Right lobe of liver (tissue), 6 donors: ENCODE results near the gene DDX52. TPM values are rescaled to one million over a fixed set of nuclear protein-coding genes. Genes with fewer than 3 reads are reported as not detected.
A peak's percentile ranks its signal among the peaks of the same experiment; 100 is the strongest.

Source experiments
- ATAC-seq, 4 donors: fragments of 200-7000 bp; cut with Tn5 transposase; one replicate each; pipeline ENCODE4 v1.9.1; 2020; ENCODE audit warnings: mild to moderate bottlenecking in 4 of 4, moderate library complexity in 4 of 4
- DNase-seq, 3 donors: peaks; one replicate each; pipeline ENCODE4 v3.0.0-alpha.2; 2020
- H3K27ac ChIP-seq, 3 donors: fragments of 200-600 bp; one replicate each; pipeline ENCODE4 v1.8.0; 2022
- H3K27me3 ChIP-seq, 2 donors: fragments of 200-600 bp; one replicate each; pipeline ENCODE4 v1.8.0; 2022
- H3K36me3 ChIP-seq, 4 donors: fragments of 200-600 bp; sonication (generic) in 1 of 4; one replicate each; pipeline versions ENCODE4 v1.5.1 to v1.8.0; 2017 to 2022; ENCODE audit warnings: control low read depth in 1 of 4
- H3K4me1 ChIP-seq, 4 donors: fragments of 200-600 bp; sonication (generic) in 1 of 4; one replicate each; pipeline versions ENCODE4 v1.5.1 to v1.8.0; 2017 to 2022; ENCODE audit warnings: control low read depth in 1 of 4
- H3K4me3 ChIP-seq, 3 donors: fragments of 200-600 bp; one replicate each; pipeline ENCODE4 v1.8.0; 2022
- H3K9me3 ChIP-seq, 4 donors: fragments of 200-600 bp; sonication (generic) in 1 of 4; one replicate each; pipeline versions ENCODE4 v1.5.1 to v1.8.0; 2017 to 2022; ENCODE audit warnings: control low read depth in 1 of 4
- POLR2A ChIP-seq: fragments of 450-650 bp; IDR thresholded peaks from one replicate; pipeline ENCODE4 v1.6.1; 2017; ENCODE audit warnings: antibody characterized with exemption, mild to moderate bottlenecking
- WGBS: methylation state at CpG from one replicate; pipeline ENCODE4 v1.1.6; 2018; ENCODE audit warnings: low coverage, low lambda C conversion rate; ENCODE audit not compliant: insufficient coverage; ENCODE audit errors: missing lambda C conversion rate; 5-methylcytosine and 5-hydroxymethylcytosine counted together
- intact Hi-C, 2 donors: fragments of 100-400 bp; cut with DNase I; formaldehyde crosslinking; loops; one replicate each; pipeline versions ENCODE4 v1.11.2 to v1.14.1; 2022
- total RNA-seq, 6 experiments: library from RNA; depleted of rRNA in 2 of 6; stranded (reverse); fragments of >200 nt in 2 of 6; fragmentation: NEBNext Ultra II Directional in 3 of 6; extraction: Animal tissue kit (Norgen Biotek cat#: 25700) in 3 of 6; gene quantifications; one replicate each; pipeline versions ENCODE4 v1.1.0 to v1.2.4, GENCODE V29; 2016 to 2023
- TF ChIP-seq, protein P1 (sequence below), 4 donors: fragments of 200-600 bp in 3 of 4; fragments of 450-650 bp in 1 of 4; IDR thresholded peaks; one replicate each; pipeline versions ENCODE4 v1.5.1 to v1.8.0; 2016 to 2022; ENCODE audit warnings: antibody characterized with exemption in 4 of 4, mild to moderate bottlenecking in 2 of 4
- donor health status: DM: no; HTN: yes; CAD: no.
- donor health status: DM: no; HTN: no; CAD: no.
- donor health status: DM: no; HTN: no; CAD: no.
- donor health status: DM: no; HTN: yes; CAD: no.
- donor health status: DM: no; HTN: yes; CAD: no.

Gene DDX52
- total RNA-seq, 6 experiments from 2014 or later: 11.8 to 14.4 (median 13.1) TPM

DNA sequence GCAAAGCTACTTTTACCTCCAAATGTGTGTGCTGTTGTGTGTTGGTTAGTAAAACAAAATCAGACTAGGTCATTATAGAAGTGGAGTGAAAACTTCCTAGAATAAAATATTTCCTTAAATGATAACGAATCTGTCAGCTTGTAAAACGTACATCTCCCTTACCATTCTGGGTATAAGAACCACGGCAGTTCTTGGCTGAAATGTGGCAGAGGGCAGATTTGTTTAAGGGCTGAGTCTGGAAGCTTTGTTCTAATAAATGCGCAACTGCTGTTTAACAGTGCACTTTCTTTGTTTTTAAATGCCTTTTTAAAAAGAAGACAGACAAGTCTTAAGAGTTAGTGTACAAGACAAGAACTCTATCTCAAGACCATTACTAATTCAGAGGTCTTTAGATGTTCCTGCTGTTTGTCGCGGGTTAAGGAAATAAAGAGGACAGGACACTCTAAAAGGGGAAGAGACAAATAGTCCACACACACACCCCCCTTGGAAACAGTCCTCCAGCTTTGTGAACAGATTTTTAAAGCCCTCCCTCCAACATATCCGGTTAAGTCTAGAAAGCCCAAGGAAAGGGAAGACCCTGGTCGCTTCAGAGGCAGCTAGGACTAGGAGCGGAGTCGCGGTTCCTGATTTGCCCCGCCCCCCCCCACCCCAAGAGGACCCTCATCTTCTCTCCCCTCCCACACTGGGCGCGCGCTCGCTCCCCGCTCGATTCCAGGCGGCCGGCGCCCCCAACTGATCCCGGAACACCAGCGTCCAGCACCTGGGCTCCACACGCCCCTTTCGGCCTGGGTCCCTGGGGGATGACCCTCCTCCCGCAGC lies 34.7 kb downstream of the DDX52 start:
- H3K4me3 ChIP-seq: peak overlapping the region; percentile 91 to 97 (median 94)
- 0% methylated on average over 6 of the region's 26 CpGs for WGBS
- H3K27me3 ChIP-seq: no peaks in the 10 kb centered on the region
- H3K4me1 ChIP-seq: peaks cover 0 to 3% (median 0%) of the 10 kb centered on the region in 4 donors
- no peak for TF ChIP-seq POLR2A
- TF ChIP-seq, protein P1, sequence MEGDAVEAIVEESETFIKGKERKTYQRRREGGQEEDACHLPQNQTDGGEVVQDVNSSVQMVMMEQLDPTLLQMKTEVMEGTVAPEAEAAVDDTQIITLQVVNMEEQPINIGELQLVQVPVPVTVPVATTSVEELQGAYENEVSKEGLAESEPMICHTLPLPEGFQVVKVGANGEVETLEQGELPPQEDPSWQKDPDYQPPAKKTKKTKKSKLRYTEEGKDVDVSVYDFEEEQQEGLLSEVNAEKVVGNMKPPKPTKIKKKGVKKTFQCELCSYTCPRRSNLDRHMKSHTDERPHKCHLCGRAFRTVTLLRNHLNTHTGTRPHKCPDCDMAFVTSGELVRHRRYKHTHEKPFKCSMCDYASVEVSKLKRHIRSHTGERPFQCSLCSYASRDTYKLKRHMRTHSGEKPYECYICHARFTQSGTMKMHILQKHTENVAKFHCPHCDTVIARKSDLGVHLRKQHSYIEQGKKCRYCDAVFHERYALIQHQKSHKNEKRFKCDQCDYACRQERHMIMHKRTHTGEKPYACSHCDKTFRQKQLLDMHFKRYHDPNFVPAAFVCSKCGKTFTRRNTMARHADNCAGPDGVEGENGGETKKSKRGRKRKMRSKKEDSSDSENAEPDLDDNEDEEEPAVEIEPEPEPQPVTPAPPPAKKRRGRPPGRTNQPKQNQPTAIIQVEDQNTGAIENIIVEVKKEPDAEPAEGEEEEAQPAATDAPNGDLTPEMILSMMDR (IDR thresholded peaks at IDR 0.05): no peak
- intact Hi-C loops: no loop called here
- no peak for DNase-seq
- H3K27ac ChIP-seq: peak overlapping the region; percentile 78 to 87 (median 87)
- peaks cover 0 to 5% (median 1%) of the 10 kb centered on the region in 4 donors for H3K36me3 ChIP-seq
- no peaks in the 10 kb centered on the region for H3K9me3 ChIP-seq
- peak; percentile 33 to 61 (median 40) for ATAC-seq

DNA sequence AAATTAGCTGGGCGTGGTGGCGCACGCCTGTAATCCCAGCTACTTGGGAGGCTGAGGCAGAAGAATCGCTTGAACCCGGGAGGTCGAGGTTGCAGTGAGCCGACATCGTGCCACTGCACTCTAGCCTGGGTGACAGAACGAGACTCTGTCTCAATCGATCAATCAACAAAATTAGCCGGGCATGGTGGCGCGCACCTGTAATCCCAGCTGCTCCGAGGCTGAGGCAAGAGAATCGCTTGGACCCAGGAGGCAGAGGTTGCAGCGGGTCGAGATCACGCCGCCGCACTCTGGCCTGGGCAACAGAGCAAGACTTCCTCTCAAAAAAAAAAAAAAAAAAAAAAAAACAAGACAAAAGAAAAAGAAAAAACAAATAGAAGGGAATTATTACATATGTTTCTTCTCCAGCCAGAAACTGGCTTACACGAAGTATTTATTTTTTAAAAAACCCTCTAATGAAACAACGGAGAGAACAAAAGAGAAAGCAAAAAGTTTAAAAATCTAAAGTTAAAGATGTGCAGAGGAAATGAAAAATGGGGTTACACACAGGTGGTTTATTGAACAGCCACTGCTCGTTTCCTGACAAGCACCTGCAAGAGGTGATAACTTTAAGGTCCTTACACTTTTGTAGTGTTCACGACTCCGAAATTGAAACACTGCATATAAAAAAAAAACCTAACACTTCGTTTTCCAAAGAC lies 35.5 kb downstream of the DDX52 start:
- TF ChIP-seq, protein P1 (IDR thresholded peaks at IDR 0.05): no peak
- no peak for TF ChIP-seq POLR2A
- 34% methylated on average over 22 of the region's 26 CpGs for WGBS
- Histone ChIP-seq H3K4me1 (peaks cover 0 to 3% (median 0%) of the 10 kb centered on the region in 4 donors), H3K9me3 (no peaks in the 10 kb centered on the region), H3K36me3 (no peaks in the 10 kb centered on the region), H3K27me3 (no peaks in the 10 kb centered on the region), H3K4me3 (peak overlapping the region; percentile 91 to 97 (median 94)), H3K27ac (peak overlapping the region in 2 of 3 donors; percentile 87)
- ATAC-seq: no peak
- intact Hi-C loops: no loop called here
- DNase-seq: peak in 2 of 3 donors; percentile 29 to 52

DNA sequence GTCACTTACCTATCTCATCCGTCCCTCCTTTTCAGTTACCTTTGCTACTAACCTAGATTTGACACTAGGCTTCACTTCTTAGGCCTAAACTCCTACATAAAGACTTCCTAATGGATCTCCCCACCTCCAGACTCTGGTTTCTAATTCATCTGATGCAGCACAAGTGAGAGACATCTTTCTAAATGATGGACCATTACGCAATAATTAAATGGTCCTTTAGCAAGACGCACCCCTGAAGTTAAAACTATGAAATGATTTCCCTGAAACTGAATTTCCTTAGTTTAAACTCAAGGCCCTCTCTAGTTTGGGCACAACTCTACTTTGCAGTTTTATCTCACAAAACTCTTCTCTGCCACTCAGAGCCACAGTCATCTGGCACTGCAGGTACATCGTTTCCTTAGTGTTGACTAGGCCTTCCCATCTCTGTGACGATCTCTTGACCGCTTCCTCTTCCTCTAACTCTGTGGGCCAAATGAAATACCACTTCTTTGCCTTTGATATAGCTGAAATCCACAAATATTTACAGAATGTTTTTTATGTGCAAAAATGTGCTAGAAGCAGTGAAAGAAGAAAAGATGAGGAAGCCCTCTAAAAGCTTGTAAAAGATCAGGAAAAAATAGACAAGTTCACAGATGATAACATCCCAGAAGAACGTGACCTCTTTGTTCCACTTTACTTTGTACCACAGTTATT lies 37.3 kb downstream of the DDX52 start:
- WGBS: 64% methylated on average over 7 of the region's 7 CpGs
- H3K4me1 ChIP-seq: peaks cover 0 to 3% (median 0%) of the 10 kb centered on the region in 4 donors
- TF ChIP-seq, protein P1 (IDR thresholded peaks at IDR 0.05): no peak
- no peaks in the 10 kb centered on the region for H3K36me3 ChIP-seq
- intact Hi-C loops: no loop called here
- H3K4me3 ChIP-seq: no peak overlapping the region
- DNase-seq (no peak), ATAC-seq (no peak)
- H3K27me3 ChIP-seq: no peaks in the 10 kb centered on the region
- H3K27ac ChIP-seq: no peak overlapping the region
- H3K9me3 ChIP-seq: no peaks in the 10 kb centered on the region

DNA sequence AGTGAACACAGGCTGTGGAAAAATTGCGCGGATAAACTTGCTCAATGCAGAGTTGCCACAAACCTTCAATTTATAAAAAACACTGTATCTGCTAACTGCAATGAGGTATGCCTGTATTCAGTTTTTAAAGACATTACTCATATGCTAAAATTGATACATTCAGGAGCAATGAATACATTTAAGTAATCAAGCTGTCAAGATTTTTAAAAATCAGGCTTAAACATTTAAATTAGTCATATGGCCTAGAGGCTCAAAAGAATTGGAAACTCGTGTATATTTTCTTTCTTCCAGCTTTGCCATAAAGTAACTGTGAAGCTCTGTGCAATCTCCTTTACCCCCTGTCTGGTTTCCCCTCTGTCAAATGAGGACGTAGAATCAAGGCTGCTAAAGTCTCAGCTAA lies 38.2 kb downstream of the DDX52 start:
- intact Hi-C loops: no loop called here
- H3K4me1 ChIP-seq: peaks cover 0 to 3% (median 0%) of the 10 kb centered on the region in 4 donors
- no peaks in the 10 kb centered on the region for H3K36me3 ChIP-seq
- H3K9me3 ChIP-seq: no peaks in the 10 kb centered on the region
- no peaks in the 10 kb centered on the region for H3K27me3 ChIP-seq
- no peak overlapping the region for H3K27ac ChIP-seq
- no peak for DNase-seq
- TF ChIP-seq, protein P1 (IDR thresholded peaks at IDR 0.05): no peak
- no peak for TF ChIP-seq POLR2A
- ATAC-seq: no peak
- no peak overlapping the region for H3K4me3 ChIP-seq
- WGBS: 79% methylated on average over 4 of the region's 4 CpGs
